Middle frontal gyrus (tissue), 1 donor: ENCODE data around the gene KICS2.

Source experiments
- DNase-seq: peaks from one replicate; pipeline ENCODE4 v3.0.0-alpha.2; 2015; ENCODE audit warnings: low spot score; ENCODE audit errors: extremely low spot score

The KICS2 gene

DNA sequence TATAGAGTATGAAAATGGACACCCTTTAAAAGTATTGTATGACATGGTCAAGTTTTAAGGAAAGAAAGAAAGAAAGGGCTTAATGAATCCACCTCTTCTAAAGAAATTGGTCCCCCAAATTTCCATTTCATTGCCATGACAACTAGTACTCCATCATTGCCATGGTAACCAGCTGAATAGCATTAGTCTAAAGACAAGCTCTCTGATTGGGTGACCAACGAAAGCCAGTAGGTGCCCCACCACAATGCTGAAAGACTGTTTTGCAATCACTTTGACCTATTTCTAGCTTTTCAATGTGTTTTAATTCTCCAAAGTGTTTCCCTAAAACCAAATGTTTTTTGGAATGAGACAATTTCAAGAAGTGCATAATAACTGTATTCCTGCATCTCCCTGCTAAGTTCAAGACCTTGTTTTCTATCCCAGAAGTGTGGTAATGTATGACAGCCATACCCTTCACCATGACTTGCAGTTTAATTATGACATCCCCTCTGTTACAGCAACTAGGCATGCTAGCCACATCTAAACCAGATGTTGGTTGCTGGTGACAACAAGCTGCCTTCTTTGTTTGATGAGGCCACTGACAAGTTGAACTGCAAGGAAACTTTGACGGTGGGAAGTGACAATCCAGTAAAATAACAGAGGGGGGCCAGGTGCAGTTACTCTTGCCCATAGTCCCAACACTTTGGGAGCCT lies 46.7 kb downstream of the KICS2 start:
- DNase-seq: no peak

DNA sequence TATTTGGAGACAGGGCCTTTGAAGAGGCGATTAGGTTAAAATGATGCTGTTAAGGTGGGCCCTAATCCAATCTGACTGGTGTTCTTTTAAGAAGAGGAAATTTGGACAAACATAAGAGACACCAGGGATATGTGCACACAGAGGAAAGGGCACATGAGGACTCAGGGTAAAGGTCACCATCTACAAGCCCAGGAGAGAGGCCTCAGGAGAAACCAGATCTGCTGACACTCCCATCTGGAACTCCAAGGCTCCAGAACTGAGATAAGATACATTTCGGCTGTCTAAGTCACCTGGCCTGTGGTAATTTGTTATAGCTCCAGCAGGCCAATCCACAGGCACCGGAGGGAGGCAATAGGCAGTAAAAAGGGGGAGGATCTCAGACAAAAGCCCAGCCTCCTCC lies 48.6 kb downstream of the KICS2 start:
- no peak for DNase-seq
